Measurements from ENCODE around the gene CREB5.

GRCh38 chr7:28627263-28627653 lies 214.9 kb downstream of the CREB5 start:
- TF ChIP-seq CTCF (IDR thresholded peaks at IDR 0.05 in 4 of 5, conservative IDR thresholded peaks at IDR 0.05 in 1 of 5) = no peak
- no peak for TF ChIP-seq POLR2A (IDR thresholded peaks at IDR 0.05)

Data from gastrocnemius medialis (tissue), 4 donors.